Mesenchymal stem cell (in vitro differentiated cells and primary cell): ENCODE data around the gene DND1.
"Not testable (repeated sequence)": the region's sequence is repeated elsewhere in the genome, so short reads cannot be mapped to it uniquely, and the experiment has no call there.

Source experiments
- DNase-seq: peaks from one replicate; pipeline ENCODE4 v3.0.0-alpha.2; 2013
- H2AFZ ChIP-seq: one replicate; pipeline ENCODE4 v1.6.1; 2013; ENCODE audit warnings: low read depth, mild to moderate bottlenecking, control low read depth, inconsistent platforms, low read length, moderate library complexity
- H2AK5ac ChIP-seq: 2 replicates; pipeline ENCODE4 v1.6.1; 2013; ENCODE audit warnings: low read length, moderate library complexity, mild to moderate bottlenecking, inconsistent platforms; ENCODE audit not compliant: severe bottlenecking
- H2BK120ac ChIP-seq: one replicate; pipeline ENCODE4 v1.6.1; 2013; ENCODE audit warnings: low read depth, mild to moderate bottlenecking, inconsistent platforms, low read length, moderate library complexity
- H2BK12ac ChIP-seq, 2 experiments: one replicate each; pipeline ENCODE4 v1.6.1; 2013; ENCODE audit warnings: inconsistent platforms in 2 of 2, low read length in 2 of 2, mild to moderate bottlenecking in 2 of 2, moderate library complexity in 2 of 2, control low read depth in 1 of 2
- H2BK15ac ChIP-seq: one replicate; pipeline ENCODE4 v1.6.1; 2013; ENCODE audit warnings: mild to moderate bottlenecking, low read depth, inconsistent platforms; ENCODE audit not compliant: poor library complexity, severe bottlenecking
- H2BK5ac ChIP-seq: 2 replicates; pipeline ENCODE4 v1.6.1; 2013; ENCODE audit warnings: low read depth, mild to moderate bottlenecking, low read length, control low read depth, inconsistent platforms; ENCODE audit not compliant: poor library complexity, severe bottlenecking
- H3K14ac ChIP-seq, 2 experiments: one replicate each; pipeline ENCODE4 v1.6.1; 2013; ENCODE audit warnings: inconsistent platforms in 2 of 2, low read length in 2 of 2, control low read depth in 1 of 2, mild to moderate bottlenecking in 1 of 2, moderate library complexity in 1 of 2
- H3K18ac ChIP-seq, 2 experiments: one replicate each; pipeline ENCODE4 v1.6.1; 2013; ENCODE audit warnings: inconsistent platforms in 2 of 2, low read length in 2 of 2, control low read depth in 1 of 2, low read depth in 1 of 2, mild to moderate bottlenecking in 1 of 2
- H3K23ac ChIP-seq, 2 experiments: one replicate each; pipeline ENCODE4 v1.6.1; 2013; ENCODE audit warnings: inconsistent platforms in 2 of 2, low read length in 2 of 2, mild to moderate bottlenecking in 2 of 2, moderate library complexity in 2 of 2, control low read depth in 1 of 2
- H3K27ac ChIP-seq: 2 replicates; pipeline ENCODE4 v1.5.1; 2013; ENCODE audit warnings: mild to moderate bottlenecking, moderate library complexity, low read length, control low read depth, inconsistent platforms; ENCODE audit not compliant: poor library complexity, severe bottlenecking
- H3K27me3 ChIP-seq, 2 experiments: 2 replicates each; pipeline versions ENCODE4 v1.6.1 to v1.7.0; 2013; ENCODE audit warnings: low read length in 2 of 2, mild to moderate bottlenecking in 2 of 2, moderate library complexity in 2 of 2, control low read depth in 1 of 2, inconsistent platforms in 1 of 2; ENCODE audit not compliant: control insufficient read depth in 1 of 2, insufficient read depth in 1 of 2
- H3K36me3 ChIP-seq, 2 experiments: 2 replicates each; pipeline versions ENCODE4 v1.6.1 to v1.7.0; 2013; ENCODE audit warnings: low read length in 2 of 2, control low read depth in 1 of 2, inconsistent platforms in 1 of 2, low read depth in 1 of 2, mild to moderate bottlenecking in 1 of 2; ENCODE audit not compliant: insufficient read depth in 2 of 2, control insufficient read depth in 1 of 2
- H3K4ac ChIP-seq, 2 experiments: one replicate each; pipeline ENCODE4 v1.6.1; 2013; ENCODE audit warnings: inconsistent platforms in 2 of 2, low read length in 2 of 2, mild to moderate bottlenecking in 2 of 2, moderate library complexity in 2 of 2, control low read depth in 1 of 2, low read depth in 1 of 2
- H3K4me1 ChIP-seq: 2 replicates; pipeline ENCODE4 v1.6.1; 2013; ENCODE audit warnings: low read depth, low read length, control low read depth; ENCODE audit not compliant: control insufficient read depth, insufficient read depth
- H3K4me2 ChIP-seq: 2 replicates; pipeline ENCODE4 v1.6.1; 2013; ENCODE audit warnings: low read length, mild to moderate bottlenecking, inconsistent platforms; ENCODE audit not compliant: poor library complexity, severe bottlenecking
- H3K4me3 ChIP-seq, 2 experiments: 2 replicates each; pipeline versions ENCODE4 v1.5.1 to v1.7.0; 2013; ENCODE audit warnings: low read length in 2 of 2, mild to moderate bottlenecking in 2 of 2, control low read depth in 1 of 2, low read depth in 1 of 2; ENCODE audit not compliant: insufficient read depth in 1 of 2
- H3K79me1 ChIP-seq: replicated peaks from 2 replicates; pipeline ENCODE4 v1.6.1; 2013; ENCODE audit warnings: mild to moderate bottlenecking, control low read depth, low read length, inconsistent platforms; ENCODE audit not compliant: poor library complexity, severe bottlenecking
- H3K9ac ChIP-seq: 2 replicates; pipeline ENCODE4 v1.7.0; 2013; ENCODE audit warnings: mild to moderate bottlenecking, low read length, moderate library complexity
- H3K9me3 ChIP-seq: 2 replicates; pipeline ENCODE4 v1.7.0; 2013; ENCODE audit warnings: mild to moderate bottlenecking, low read length; ENCODE audit not compliant: control insufficient read depth
- H4K8ac ChIP-seq: one replicate; pipeline ENCODE4 v1.6.1; 2013; ENCODE audit warnings: inconsistent platforms, mild to moderate bottlenecking, low read length, moderate library complexity
- H4K91ac ChIP-seq: one replicate; pipeline ENCODE4 v1.6.1; 2013; ENCODE audit warnings: mild to moderate bottlenecking, low read length, inconsistent platforms
- WGBS: methylation state at CpG from one replicate; pipeline ENCODE4 v1.1.7; 2013; ENCODE audit warnings: mixed read lengths; 5-methylcytosine and 5-hydroxymethylcytosine counted together

Gene DND1

GRCh38 chr5:140716238-140716637 is 42.9 kb upstream of the DND1 start:
- not testable (repeated sequence) for H3K27me3 ChIP-seq, H2BK15ac ChIP-seq, H3K4me1 ChIP-seq, H2AFZ ChIP-seq, H3K23ac ChIP-seq, DNase-seq, H3K9ac ChIP-seq, H3K4me2 ChIP-seq, H3K4ac ChIP-seq, H3K4me3 ChIP-seq, H3K36me3 ChIP-seq, H4K8ac ChIP-seq, H2BK12ac ChIP-seq, H4K91ac ChIP-seq, H2BK120ac ChIP-seq, H3K9me3 ChIP-seq, H3K27ac ChIP-seq, H3K18ac ChIP-seq, H3K14ac ChIP-seq, H3K79me1 ChIP-seq, H2AK5ac ChIP-seq, H2BK5ac ChIP-seq
- 96% methylated on average over 2 of the region's 2 CpGs for WGBS

DNA sequence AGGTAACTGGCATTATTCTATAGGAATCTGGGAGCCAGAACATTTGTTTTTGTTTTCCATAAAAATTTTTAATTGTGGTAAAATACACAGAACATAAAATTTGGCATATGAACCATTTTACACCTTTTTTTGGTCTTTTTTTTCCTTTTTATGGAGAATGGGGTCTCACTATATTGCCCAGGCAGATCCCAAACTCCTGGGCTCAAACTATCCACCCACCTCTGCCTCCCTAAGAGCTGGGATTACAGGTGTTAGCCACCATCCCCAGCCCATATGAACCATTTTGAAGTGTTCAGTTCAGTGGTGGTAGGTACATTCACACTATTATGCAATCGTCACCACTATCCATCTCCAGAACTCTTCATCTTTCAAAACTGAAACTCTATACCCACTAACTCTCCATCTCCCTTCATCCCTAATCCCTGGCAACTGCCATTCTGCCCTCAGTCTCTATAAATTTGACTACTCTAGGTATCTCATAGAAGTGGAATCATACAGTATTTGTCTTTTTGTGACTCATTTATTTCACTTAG is 40.3 kb upstream of the DND1 start:
- WGBS, result 97% methylated on average over 1 of the region's 1 CpG
- H3K27me3 ChIP-seq, result no peaks in the 10 kb centered on the region

DNA sequence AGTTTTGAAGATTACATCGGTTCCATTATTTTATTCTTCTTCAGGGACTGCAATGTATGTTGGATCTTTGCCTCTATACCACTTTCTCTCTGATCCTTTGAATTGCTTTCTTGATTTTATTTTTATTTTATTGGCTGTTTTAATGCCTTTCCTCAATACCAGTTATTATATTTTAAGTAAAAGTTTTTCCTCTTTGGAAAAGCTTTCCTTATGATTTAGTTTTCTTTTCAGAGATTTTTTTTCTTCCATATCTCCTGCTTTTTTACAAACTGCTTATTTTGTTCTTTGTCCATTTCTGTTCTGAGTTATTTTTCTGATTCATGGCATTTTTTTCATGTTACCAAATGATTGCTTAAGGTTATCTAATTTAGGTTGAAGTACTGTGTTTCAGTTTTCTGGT is 38.4 kb upstream of the DND1 start:
- no peak overlapping the region for H2BK15ac ChIP-seq

More for the DNA sequence above, 40.3 kb upstream of the DND1 start:
- Histone ChIP-seq H2BK12ac (no peak overlapping the region), H3K4me3 (no peak overlapping the region), H3K4ac (no peak overlapping the region), H3K14ac (no peak overlapping the region), H3K79me1 (no peaks in the 10 kb centered on the region), H2AFZ (no peak overlapping the region), H3K23ac (no peak overlapping the region), H3K9me3 (no peaks in the 10 kb centered on the region), H4K91ac (no peak overlapping the region), H3K18ac (no peak overlapping the region), H2BK5ac (no peak overlapping the region), H2BK15ac (no peak overlapping the region), H3K4me2 (no peak overlapping the region), H4K8ac (no peak overlapping the region), H2AK5ac (no peak overlapping the region), H2BK120ac (no peak overlapping the region), H3K9ac (no peak overlapping the region), H3K36me3 (no peaks in the 10 kb centered on the region), H3K4me1 (peaks cover 2% of the 10 kb centered on the region), H3K27ac (no peak overlapping the region)
- no peak for DNase-seq

DNA sequence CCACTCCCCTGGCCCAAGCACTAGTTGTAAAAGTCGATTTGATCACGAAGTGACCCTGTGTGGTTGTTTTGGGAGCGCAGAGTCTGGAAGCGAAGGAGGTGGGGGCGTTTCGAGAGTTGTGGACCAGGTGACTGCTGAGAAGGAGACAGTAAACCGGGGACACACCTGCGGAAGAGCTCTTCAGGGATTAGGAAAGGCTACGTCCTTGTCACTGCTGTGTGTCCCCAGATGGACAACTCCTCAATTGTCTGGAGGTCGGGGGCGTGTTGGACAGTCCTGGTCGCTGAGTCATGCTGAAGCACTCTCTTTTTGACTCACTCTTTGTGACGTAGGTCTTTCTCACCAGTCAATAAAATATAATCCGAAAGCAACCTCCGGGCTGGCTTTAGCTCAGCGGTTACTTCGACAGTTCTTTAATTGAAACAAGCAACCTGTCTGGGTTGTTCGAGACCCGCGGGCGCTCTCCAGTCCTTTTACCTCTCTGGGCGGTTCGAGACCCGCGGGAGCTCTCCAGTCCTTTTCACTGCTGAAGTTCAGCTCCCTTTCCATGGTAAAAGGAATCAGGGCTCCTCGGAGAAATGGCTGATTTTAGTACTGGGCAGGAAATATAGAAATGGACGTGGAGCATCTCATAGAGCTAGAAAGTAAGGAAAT is 37.6 kb upstream of the DND1 start:
- Histone ChIP-seq H3K79me1 (no peaks in the 10 kb centered on the region), H3K9ac (peak overlapping the region; percentile 88), H2BK12ac (peak overlapping the region in 1 of 2 experiments; percentile 64), H3K9me3 (no peaks in the 10 kb centered on the region), H4K91ac (no peak overlapping the region), H2AK5ac (no peak overlapping the region), H2BK15ac (peak overlapping the region; percentile 29), H4K8ac (peak overlapping the region; percentile 12), H3K18ac (peak overlapping the region; percentile 19 to 77), H3K4me1 (no peaks in the 10 kb centered on the region), H2BK5ac (peak overlapping the region; percentile 70), H3K4me3 (peak overlapping the region; percentile 61 to 81), H3K23ac (no peak overlapping the region), H3K27ac (peak overlapping the region; percentile 83), H3K36me3 (peaks cover 7 to 18% of the 10 kb centered on the region in 2 experiments), H3K4me2 (peak overlapping the region; percentile 84), H3K27me3 (no peaks in the 10 kb centered on the region), H3K14ac (peak overlapping the region in 1 of 2 experiments; percentile 5), H2AFZ (peak overlapping the region; percentile 97), H2BK120ac (no peak overlapping the region), H3K4ac (peak overlapping the region in 1 of 2 experiments; percentile 30)
- peak; percentile 99 for DNase-seq
- WGBS, result under 1% methylated on average over 26 of the region's 27 CpGs

More for the DNA sequence above, 38.4 kb upstream of the DND1 start:
- Histone ChIP-seq H2AK5ac (no peak overlapping the region), H3K36me3 (peaks cover 4 to 11% of the 10 kb centered on the region in 2 experiments), H3K27ac (no peak overlapping the region), H3K4me3 (peak overlapping the region in 1 of 2 experiments; percentile 81), H3K4me2 (no peak overlapping the region), H4K91ac (no peak overlapping the region), H3K18ac (no peak overlapping the region), H3K14ac (no peak overlapping the region), H2BK5ac (no peak overlapping the region), H3K9me3 (no peaks in the 10 kb centered on the region), H3K9ac (no peak overlapping the region), H2BK12ac (no peak overlapping the region), H2BK120ac (no peak overlapping the region), H3K27me3 (no peaks in the 10 kb centered on the region), H3K4ac (no peak overlapping the region), H3K4me1 (no peaks in the 10 kb centered on the region), H4K8ac (no peak overlapping the region), H3K79me1 (no peaks in the 10 kb centered on the region), H2AFZ (no peak overlapping the region), H3K23ac (no peak overlapping the region)
- WGBS, result no CpG with 5 or more reads among the region's 1 CpG
- no peak for DNase-seq
